ENCODE measurements around the gene KCTD15.

The KCTD15 gene

DNA sequence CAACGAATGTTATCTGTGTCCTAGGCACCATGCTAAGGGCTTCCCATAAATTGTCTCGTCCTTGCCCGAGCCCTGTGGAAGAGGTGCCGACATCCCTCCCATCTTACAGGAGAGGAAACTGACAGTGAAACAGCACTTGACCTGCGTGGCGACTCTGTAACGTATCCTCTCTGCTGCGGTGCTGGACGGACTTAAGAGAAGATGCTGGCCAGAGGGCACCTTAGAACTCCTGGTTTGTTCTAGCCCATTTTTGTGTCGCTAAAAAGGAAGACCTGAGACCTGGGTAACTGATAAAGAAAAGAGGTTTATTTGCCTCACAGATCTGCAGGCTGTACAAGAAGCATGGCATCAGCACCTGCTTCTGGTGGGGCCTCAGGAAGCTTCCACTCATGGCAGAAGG lies 68.6 kb downstream of the KCTD15 start:
- H3K9me3 ChIP-seq (ENCODE audit: severe bottlenecking), result no peaks in the 10 kb centered on the region
- DNase-seq (ENCODE audit: low spot score) (no peak), ATAC-seq (ENCODE audit: low read depth) (no peak)
- H3K4me1 ChIP-seq (ENCODE audit: insufficient read depth, poor library complexity, severe bottlenecking), result no peaks in the 10 kb centered on the region
- H3K27ac ChIP-seq (ENCODE audit: poor library complexity, severe bottlenecking), result no peak overlapping the region
- no peaks in the 10 kb centered on the region for H3K36me3 ChIP-seq (ENCODE audit: low read depth)
- TF ChIP-seq, protein P1, sequence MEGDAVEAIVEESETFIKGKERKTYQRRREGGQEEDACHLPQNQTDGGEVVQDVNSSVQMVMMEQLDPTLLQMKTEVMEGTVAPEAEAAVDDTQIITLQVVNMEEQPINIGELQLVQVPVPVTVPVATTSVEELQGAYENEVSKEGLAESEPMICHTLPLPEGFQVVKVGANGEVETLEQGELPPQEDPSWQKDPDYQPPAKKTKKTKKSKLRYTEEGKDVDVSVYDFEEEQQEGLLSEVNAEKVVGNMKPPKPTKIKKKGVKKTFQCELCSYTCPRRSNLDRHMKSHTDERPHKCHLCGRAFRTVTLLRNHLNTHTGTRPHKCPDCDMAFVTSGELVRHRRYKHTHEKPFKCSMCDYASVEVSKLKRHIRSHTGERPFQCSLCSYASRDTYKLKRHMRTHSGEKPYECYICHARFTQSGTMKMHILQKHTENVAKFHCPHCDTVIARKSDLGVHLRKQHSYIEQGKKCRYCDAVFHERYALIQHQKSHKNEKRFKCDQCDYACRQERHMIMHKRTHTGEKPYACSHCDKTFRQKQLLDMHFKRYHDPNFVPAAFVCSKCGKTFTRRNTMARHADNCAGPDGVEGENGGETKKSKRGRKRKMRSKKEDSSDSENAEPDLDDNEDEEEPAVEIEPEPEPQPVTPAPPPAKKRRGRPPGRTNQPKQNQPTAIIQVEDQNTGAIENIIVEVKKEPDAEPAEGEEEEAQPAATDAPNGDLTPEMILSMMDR (IDR thresholded peaks at IDR 0.05; ENCODE audit: poor library complexity, severe bottlenecking), result no peak
- H3K4me3 ChIP-seq (ENCODE audit: severe bottlenecking), result no peak overlapping the region
- no peaks in the 10 kb centered on the region for H3K27me3 ChIP-seq (ENCODE audit: insufficient read depth, poor library complexity, severe bottlenecking)
